Kidney capillary endothelial cell (primary cell): Measurements from ENCODE around the gene GRM3.

Experiments used
- DNase-seq: peaks from one replicate; pipeline ENCODE4 v3.0.0-alpha.2; 2018; ENCODE audit warnings: low spot score

Gene GRM3

DNA sequence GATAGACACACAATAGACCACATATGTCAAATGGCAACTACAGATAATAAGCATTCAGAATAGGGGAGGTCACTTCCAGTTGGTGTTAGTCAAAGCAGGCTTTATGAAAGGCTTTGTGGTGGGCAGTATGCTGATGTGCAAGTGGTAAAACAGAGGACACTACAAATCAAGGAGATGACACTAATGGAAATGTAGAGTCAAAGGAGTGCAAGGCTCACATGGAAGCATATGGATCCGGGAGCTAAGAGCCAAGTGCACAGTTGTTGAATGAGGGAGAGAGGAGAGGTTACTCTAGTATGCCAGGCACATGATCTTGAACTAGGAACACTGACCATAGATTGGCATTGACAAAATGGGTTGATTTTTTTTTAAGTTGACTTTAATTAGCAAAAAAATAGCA, 62.7 kb downstream of the GRM3 start:
- DNase-seq = no peak

DNA sequence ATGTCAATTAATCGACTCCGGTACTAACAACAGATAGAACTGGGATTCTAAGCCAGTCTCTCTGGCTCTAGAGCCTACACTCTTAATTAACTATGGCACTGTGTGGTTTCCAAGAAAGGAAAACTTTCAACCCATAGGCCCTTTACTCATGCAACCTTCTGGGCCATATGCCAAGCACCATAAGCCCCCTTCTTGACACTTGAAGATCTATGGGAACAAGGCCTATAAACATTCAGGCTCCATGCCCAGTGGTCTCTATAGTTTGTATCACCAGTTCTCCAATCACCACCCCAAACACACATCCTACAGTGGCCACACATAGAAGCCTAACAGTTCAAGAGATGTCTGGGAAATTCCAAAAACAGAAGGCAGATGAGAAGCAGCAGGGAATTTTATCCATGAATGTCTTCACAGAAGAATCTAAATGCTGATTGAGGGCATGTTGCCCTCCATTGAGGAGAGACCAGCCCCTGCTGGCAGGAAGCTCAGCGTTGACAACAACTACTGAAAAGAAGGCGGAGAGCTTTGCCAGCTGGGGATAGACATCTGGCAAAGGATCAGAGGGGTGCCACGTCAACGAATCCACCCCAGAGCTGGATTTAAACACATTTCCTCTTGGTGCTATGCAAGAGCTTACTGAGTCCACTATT, 64.4 kb downstream of the GRM3 start:
- DNase-seq = no peak

- DNase-seq = no peak
Measured at GRCh38 chr7:86720306-86720705, 76.6 kb downstream of the GRM3 start.

- DNase-seq = no peak
Measured at GRCh38 chr7:86733783-86734182, 90.1 kb downstream of the GRM3 start.

GRCh38 chr7:86745013-86745745, 101.5 kb downstream of the GRM3 start:
- DNase-seq = no peak

DNA sequence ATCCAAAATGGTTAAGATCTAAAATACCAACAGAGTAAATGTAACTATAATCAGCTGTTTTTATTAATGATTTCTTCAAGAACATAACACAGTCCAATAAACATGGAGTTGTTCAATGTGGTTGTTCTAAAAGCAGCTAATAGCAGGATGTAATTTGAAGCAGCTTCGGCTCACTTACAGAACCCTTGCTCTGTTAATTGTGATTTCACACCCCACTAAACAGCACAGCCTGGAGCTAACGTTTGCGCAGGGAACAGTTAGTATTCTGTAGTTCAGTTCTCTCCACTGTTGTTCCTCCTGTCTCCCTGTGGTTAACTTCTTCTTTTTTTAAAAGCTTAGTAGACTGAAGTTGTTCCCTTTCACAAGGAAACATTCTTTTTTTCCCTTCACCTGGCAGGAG, 104.0 kb downstream of the GRM3 start:
- no peak for DNase-seq

DNA sequence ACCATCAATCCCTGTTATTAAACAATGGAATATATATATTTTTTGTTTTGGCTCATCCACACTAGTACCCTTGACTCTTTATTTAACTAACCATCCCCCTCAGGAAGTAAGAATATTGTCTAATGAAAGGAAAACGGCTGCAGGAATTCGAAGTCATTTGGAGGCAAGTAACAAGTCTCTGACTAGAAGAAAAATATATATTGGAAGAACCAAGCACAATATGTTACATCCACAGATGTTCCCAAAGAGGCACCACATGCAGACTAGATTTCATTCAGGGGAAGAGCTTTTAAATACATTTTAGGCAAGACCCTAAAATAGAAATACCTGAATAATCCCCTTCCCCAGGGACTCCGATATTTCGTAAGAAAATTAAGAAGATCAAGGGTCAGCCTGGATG, 104.5 kb downstream of the GRM3 start:
- no peak for DNase-seq

DNA sequence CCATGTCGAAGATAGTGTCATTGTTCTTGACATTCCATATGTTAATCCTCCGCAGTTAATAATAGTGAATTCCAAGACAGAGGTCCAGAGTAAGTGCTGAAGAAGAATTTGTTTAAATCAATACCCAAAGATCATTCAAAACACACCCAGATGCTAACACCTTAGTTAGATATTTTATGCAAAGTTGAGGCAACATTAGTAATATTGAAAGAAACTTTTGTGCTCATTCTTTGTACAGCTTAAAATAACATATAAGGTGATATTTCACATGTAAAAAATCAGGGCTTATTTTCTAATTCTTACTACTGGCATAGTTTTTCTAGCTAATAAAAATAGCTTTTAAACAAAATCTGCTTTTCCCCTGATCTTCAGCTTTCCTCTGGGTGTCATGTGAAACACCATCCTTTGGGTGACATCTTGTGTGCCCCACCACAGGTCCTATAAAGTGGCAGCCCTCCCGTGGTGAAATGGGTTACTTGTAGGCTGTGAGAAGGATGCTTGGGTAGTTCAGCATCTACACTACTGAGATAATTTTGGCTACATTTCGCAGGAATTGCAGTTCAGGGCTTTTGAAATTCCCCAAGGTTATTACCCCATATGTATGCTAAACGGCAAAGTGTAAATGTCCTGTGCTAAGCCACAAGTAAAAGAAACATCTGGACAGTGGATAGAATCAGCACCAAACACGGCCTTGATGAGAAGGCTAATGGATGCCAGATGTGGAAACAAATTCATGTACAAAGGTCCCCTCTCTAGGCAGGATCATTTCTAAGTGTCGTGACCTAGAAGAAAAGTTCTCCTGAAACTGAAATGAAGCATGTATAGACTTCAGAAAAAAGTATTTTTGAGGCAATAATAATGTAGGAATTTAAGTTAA, 105.4 kb downstream of the GRM3 start:
- DNase-seq = no peak

GRCh38 chr7:86749741-86750665, 106.3 kb downstream of the GRM3 start:
- no peak for DNase-seq

DNA sequence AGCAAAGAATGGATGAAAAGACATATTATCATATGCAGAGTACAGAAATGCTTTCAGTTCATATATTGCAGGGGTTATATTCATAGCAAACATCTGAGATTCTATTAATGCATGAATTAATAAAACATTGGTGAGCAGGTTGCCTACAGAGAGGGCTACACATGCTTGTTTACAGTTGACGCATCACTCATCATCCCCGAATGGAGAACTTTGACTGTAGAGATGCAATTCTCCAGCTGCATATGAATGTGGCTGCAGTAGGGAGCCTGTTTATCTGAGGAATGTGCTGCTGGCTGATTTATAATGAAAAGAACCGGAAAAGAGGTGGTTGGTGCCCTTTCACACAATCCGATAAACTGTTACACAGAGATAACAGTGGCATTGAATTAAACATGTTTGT, 116.5 kb downstream of the GRM3 start:
- DNase-seq = no peak

GRCh38 chr7:86762129-86762528, 118.4 kb downstream of the GRM3 start:
- no peak for DNase-seq

- no peak for DNase-seq
Measured at GRCh38 chr7:86765931-86766330, 122.2 kb downstream of the GRM3 start.

GRCh38 chr7:86768394-86768793, 124.7 kb downstream of the GRM3 start:
- no peak for DNase-seq

- DNase-seq = no peak
Measured at GRCh38 chr7:86768967-86769760, 125.5 kb downstream of the GRM3 start.

DNA sequence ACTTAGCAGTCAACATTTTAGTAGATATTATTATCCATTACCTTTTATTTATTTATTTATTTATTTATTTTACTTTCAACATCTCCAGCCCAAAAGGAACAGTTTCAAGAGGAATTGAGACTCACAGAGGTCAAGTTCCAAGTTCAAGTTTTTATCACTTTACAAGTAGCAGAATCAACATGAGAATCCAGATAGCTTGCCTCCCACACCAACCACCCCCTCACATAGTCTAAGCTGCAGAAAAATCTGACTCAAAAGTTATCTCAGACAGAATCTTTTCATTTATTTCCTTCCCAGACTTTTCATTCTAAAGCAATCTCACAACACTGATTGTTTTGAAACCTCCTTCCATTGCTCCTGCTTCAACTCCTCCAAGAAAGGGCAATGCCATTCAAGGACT, 129.6 kb downstream of the GRM3 start:
- no peak for DNase-seq

- DNase-seq = no peak
Measured at GRCh38 chr7:86775203-86775602, 131.5 kb downstream of the GRM3 start.

- no peak for DNase-seq
Measured at GRCh38 chr7:86776136-86776535, 132.4 kb downstream of the GRM3 start.

DNA sequence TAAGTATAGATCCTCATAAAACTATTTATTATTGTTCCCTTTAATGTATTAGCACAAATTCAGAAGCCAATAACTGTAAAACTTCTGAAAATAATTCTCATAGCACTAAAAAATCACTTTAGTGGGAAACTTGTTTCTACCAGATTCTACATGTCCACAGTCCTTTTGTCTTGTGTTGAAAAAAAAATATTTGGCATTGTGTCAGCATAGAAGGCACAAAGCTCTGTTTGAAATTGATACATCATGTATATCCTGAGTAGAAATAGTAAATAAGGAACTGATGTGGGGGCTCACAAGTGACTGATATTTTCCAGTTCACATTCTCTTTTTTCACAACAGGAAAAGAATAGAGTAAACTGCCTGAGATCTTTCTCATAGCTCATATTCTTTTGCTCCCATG, 134.6 kb downstream of the GRM3 start:
- DNase-seq = no peak

- no peak for DNase-seq
Measured at GRCh38 chr7:86784765-86785164, 141.1 kb downstream of the GRM3 start.

DNA sequence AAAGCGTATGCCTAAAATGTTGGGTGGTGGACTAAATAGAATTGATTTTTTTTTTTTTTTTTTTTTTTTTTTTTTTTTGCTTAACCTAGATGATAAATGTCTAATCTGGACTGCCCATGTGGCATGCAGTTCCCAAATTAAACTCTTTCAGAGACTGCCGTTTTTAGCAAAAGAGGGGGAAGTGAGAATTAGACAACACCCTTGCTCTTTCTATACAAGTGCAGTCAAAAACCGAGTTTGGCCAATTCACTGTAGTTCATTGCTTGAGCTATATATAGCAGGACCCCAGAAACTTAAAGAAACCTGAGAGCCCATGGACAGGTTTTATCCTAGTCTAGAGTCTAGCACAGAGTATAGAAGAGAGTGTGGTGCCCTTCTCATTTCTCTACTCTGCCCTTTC, 141.9 kb downstream of the GRM3 start:
- DNase-seq = no peak

DNA sequence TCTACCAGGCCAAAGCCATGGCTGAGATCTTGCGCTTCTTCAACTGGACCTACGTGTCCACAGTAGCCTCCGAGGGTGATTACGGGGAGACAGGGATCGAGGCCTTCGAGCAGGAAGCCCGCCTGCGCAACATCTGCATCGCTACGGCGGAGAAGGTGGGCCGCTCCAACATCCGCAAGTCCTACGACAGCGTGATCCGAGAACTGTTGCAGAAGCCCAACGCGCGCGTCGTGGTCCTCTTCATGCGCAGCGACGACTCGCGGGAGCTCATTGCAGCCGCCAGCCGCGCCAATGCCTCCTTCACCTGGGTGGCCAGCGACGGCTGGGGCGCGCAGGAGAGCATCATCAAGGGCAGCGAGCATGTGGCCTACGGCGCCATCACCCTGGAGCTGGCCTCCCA, 142.7 kb downstream of the GRM3 start:
- DNase-seq = no peak
